Measurements from ENCODE around the gene HCRTR1. TPM values are rescaled to one million over a fixed set of nuclear protein-coding genes. Genes with fewer than 3 reads are reported as not detected.

Gene HCRTR1
- total and polyA plus RNA-seq, 3 donors from 2014 or later = 0.19 to 0.31 TPM; not detected in 1

GRCh38 chr1:31667065-31667785, 49.7 kb downstream of the HCRTR1 start:
- H3K4me1 ChIP-seq = peaks cover 62% of the 10 kb centered on the region
- no peak for TF ChIP-seq POLR2A (IDR thresholded peaks at IDR 0.05)
- TF ChIP-seq, protein P1, sequence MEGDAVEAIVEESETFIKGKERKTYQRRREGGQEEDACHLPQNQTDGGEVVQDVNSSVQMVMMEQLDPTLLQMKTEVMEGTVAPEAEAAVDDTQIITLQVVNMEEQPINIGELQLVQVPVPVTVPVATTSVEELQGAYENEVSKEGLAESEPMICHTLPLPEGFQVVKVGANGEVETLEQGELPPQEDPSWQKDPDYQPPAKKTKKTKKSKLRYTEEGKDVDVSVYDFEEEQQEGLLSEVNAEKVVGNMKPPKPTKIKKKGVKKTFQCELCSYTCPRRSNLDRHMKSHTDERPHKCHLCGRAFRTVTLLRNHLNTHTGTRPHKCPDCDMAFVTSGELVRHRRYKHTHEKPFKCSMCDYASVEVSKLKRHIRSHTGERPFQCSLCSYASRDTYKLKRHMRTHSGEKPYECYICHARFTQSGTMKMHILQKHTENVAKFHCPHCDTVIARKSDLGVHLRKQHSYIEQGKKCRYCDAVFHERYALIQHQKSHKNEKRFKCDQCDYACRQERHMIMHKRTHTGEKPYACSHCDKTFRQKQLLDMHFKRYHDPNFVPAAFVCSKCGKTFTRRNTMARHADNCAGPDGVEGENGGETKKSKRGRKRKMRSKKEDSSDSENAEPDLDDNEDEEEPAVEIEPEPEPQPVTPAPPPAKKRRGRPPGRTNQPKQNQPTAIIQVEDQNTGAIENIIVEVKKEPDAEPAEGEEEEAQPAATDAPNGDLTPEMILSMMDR (IDR thresholded peaks at IDR 0.05) = no peak
- peak overlapping the region in 1 of 2 donors; percentile 79 for H3K27ac ChIP-seq
- DNase-seq = no peak
- H3K9me3 ChIP-seq = no peaks in the 10 kb centered on the region
- no peak overlapping the region for H3K4me3 ChIP-seq
- WGBS, 2 donors = 64 to 78% methylated on average over 10 to 16 of the region's 19 CpGs
- no peaks in the 10 kb centered on the region for H3K36me3 ChIP-seq (ENCODE audit: low read depth, missing control alignments)
- H3K27me3 ChIP-seq = no peaks in the 10 kb centered on the region
- intact Hi-C loops (cut with DNase I; ENCODE audit: low total_unique reads) = loop anchor here (10.0 kb wide), 1 partner anchor 118 kb away; no protein-coding TSS in a partner anchor

- WGBS, 2 donors = 55 to 65% methylated on average over 7 to 11 of the region's 11 CpGs
- no peaks in the 10 kb centered on the region for H3K9me3 ChIP-seq
- no peak overlapping the region for H3K27ac ChIP-seq
- DNase-seq = no peak
- peaks cover 72% of the 10 kb centered on the region for H3K4me1 ChIP-seq
- no peaks in the 10 kb centered on the region for H3K36me3 ChIP-seq (ENCODE audit: low read depth, missing control alignments)
- intact Hi-C loops (cut with DNase I; ENCODE audit: low total_unique reads) = loop anchor here (10.0 kb wide), 1 partner anchor 116 kb away; no protein-coding TSS in a partner anchor
- no peaks in the 10 kb centered on the region for H3K27me3 ChIP-seq
- no peak overlapping the region for H3K4me3 ChIP-seq
- no peak for TF ChIP-seq POLR2A (IDR thresholded peaks at IDR 0.05)
- TF ChIP-seq, protein P1 (IDR thresholded peaks at IDR 0.05) = no peak
Observed at GRCh38 chr1:31668303-31668883, 50.9 kb downstream of the HCRTR1 start.

DNA sequence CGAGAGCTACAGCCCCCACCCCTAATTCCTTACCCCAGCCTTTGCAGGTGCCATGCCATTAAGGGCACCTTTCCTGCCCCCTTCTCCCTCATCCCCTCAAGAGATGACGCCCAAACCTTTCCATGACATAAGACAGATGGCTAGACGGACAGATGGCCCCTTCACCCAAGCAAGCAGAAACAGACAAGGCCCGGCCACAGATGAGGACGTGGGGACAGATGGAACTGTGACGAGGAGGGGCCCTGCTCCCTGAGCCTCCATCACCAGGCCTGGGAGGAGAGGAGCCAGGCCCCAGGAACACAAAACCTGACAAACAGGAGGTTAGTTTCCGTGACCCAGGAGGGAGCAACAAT, 51.9 kb downstream of the HCRTR1 start:
- Histone ChIP-seq H3K27me3 (no peaks in the 10 kb centered on the region), H3K9me3 (no peaks in the 10 kb centered on the region), H3K36me3 (ENCODE audit: low read depth, missing control alignments) (no peaks in the 10 kb centered on the region), H3K4me1 (peaks cover 73% of the 10 kb centered on the region), H3K4me3 (no peak overlapping the region), H3K27ac (peak overlapping the region; percentile 28 to 77)
- intact Hi-C loops (cut with DNase I; ENCODE audit: low total_unique reads) = loop anchor here (10.0 kb wide), 1 partner anchor 115 kb away; no protein-coding TSS in a partner anchor
- WGBS, 2 donors = 66 to 68% methylated on average over 7 of the region's 7 CpGs
- no peak for DNase-seq
- TF ChIP-seq, protein P1 (IDR thresholded peaks at IDR 0.05) = no peak
- TF ChIP-seq POLR2A (IDR thresholded peaks at IDR 0.05) = no peak

- H3K4me3 ChIP-seq = no peak overlapping the region
- intact Hi-C loops (cut with DNase I; ENCODE audit: low total_unique reads) = loop anchor here (10.0 kb wide), 1 partner anchor 115 kb away; no protein-coding TSS in a partner anchor
- H3K4me1 ChIP-seq = peaks cover 67% of the 10 kb centered on the region
- H3K27me3 ChIP-seq = no peaks in the 10 kb centered on the region
- peak; percentile 79 for DNase-seq
- H3K9me3 ChIP-seq = no peaks in the 10 kb centered on the region
- 28 to 38% methylated on average over 29 to 30 of the region's 30 CpGs for WGBS, 2 donors
- TF ChIP-seq, protein P1 (IDR thresholded peaks at IDR 0.05) = no peak
- no peak for TF ChIP-seq POLR2A (IDR thresholded peaks at IDR 0.05)
- no peaks in the 10 kb centered on the region for H3K36me3 ChIP-seq (ENCODE audit: low read depth, missing control alignments)
- H3K27ac ChIP-seq = peak overlapping the region; percentile 28 to 77
Observed at GRCh38 chr1:31669786-31670592, 52.5 kb downstream of the HCRTR1 start.
